HepG2 (cell line): ENCODE data around the gene PRPS1L1. TPM values are rescaled to one million over a fixed set of nuclear protein-coding genes. Genes with fewer than 3 reads are reported as not detected.

Experiments
- ATAC-seq: fragments of 200-7000 bp; cut with Tn5 transposase; 3 replicates; pipeline ENCODE4 v1.9.1; 2020; ENCODE audit warnings: mild to moderate bottlenecking, moderate library complexity
- BruUV-seq: library from RNA; stranded (reverse); fragments of 400-500 nt; replicated peaks from 2 replicates; lab custom pipeline; 2021; lab: Mats Ljungman, UMichigan
- CTCF ChIA-PET: fragments of 300-600 bp; formaldehyde crosslinking; extraction: SDS; loops from one replicate; lab custom pipeline; 2021; ENCODE audit warnings: low total read pairs, inconsistent platforms, low intra/inter-chr PET ratio; lab: Yijun Ruan, JAX
- POLR2A ChIA-PET: fragments of 350-600 bp; sonication (Branson Sonifier 250); formaldehyde crosslinking; loops from one replicate; lab custom pipeline; 2020; ENCODE audit warnings: antibody characterized with exemption, inconsistent platforms; lab: Yijun Ruan, JAX
- DNase-seq: peaks from one replicate; pipeline ENCODE4 v3.0.0-alpha.2; 2015; ENCODE audit warnings: low spot score
- FAIRE-seq: peaks from 3 replicates; lab custom pipeline; 2011; peaks lifted over from hg19 to GRCh38; lab: Jason Lieb, UNC
- H2AFZ ChIP-seq: one replicate; pipeline ENCODE4 v1.6.1; 2011; ENCODE audit warnings: low read length, inconsistent platforms
- H3K27ac ChIP-seq: fragments of 300-600 bp; 3 replicates; pipeline ENCODE4 v1.8.0; 2011; ENCODE audit warnings: mixed run types, mild to moderate bottlenecking, mixed read lengths, low read length, inconsistent platforms; ENCODE audit not compliant: insufficient read depth; ENCODE audit errors: extremely low read length
- H3K27me3 ChIP-seq, 2 experiments: fragments of 200-600 bp in 1 of 2; 2 replicates in 1 of 2; 3 replicates in 1 of 2; pipeline versions ENCODE4 v1.6.0 to v1.8.0; 2011; ENCODE audit warnings: low read length in 2 of 2, mild to moderate bottlenecking in 2 of 2, moderate library complexity in 2 of 2, inconsistent platforms in 1 of 2; ENCODE audit not compliant: insufficient read depth in 2 of 2, control insufficient read depth in 1 of 2
- H3K36me3 ChIP-seq, 2 experiments: fragments of 200-600 bp in 1 of 2; replicated peaks in 1 of 2; 2 replicates in 1 of 2; 3 replicates in 1 of 2; pipeline versions ENCODE4 v1.5.1 to v1.8.0; 2011; ENCODE audit warnings: low read length in 2 of 2, inconsistent platforms in 1 of 2; ENCODE audit not compliant: insufficient read depth in 2 of 2, control insufficient read depth in 1 of 2
- H3K4me1 ChIP-seq: 2 replicates; pipeline ENCODE4 v1.5.1; 2012; ENCODE audit warnings: low read length, inconsistent platforms; ENCODE audit not compliant: insufficient read depth
- H3K4me2 ChIP-seq: 2 replicates; pipeline ENCODE4 v1.6.0; 2011; ENCODE audit warnings: low read depth, low read length, inconsistent platforms
- H3K4me3 ChIP-seq, 3 experiments: fragments of 200-600 bp in 1 of 3; sonication (generic), shearing (Covaris generic) in 1 of 3; replicated peaks in 1 of 3; 2 replicates each; pipeline ENCODE4 v1.5.1; 2011 to 2016; ENCODE audit warnings: low read length in 3 of 3, inconsistent platforms in 2 of 3, low read depth in 2 of 3, mild to moderate bottlenecking in 2 of 3, control low read depth in 1 of 3, mixed read lengths in 1 of 3; ENCODE audit not compliant: insufficient read depth in 1 of 3
- H3K79me2 ChIP-seq: one replicate; pipeline ENCODE4 v1.6.1; 2011; ENCODE audit warnings: low read length, inconsistent platforms; ENCODE audit not compliant: insufficient read depth
- H3K9ac ChIP-seq: 2 replicates; pipeline ENCODE4 v1.6.0; 2011; ENCODE audit warnings: mild to moderate bottlenecking, low read depth, low read length, inconsistent platforms; ENCODE audit not compliant: insufficient read depth
- H3K9me3 ChIP-seq: 2 replicates; pipeline ENCODE4 v1.5.1; 2012; ENCODE audit warnings: mild to moderate bottlenecking, low read length
- H4K20me1 ChIP-seq: 2 replicates; pipeline ENCODE4 v1.6.0; 2011; ENCODE audit warnings: inconsistent platforms, mild to moderate bottlenecking, low read length, moderate library complexity; ENCODE audit not compliant: insufficient read depth
- BRCA1 ChIP-seq: sonication (generic); formaldehyde crosslinking; IDR thresholded peaks from 2 replicates; pipeline ENCODE4 v1.4.0; 2020; ENCODE audit warnings: missing genetic modification reagents
- CERS6 ChIP-seq: sonication (generic); formaldehyde crosslinking; IDR thresholded peaks from 2 replicates; pipeline ENCODE4 v1.5.0; 2020; ENCODE audit warnings: missing genetic modification reagents
- CREBL2 ChIP-seq: sonication (generic); formaldehyde crosslinking; IDR thresholded peaks from 2 replicates; pipeline ENCODE4 v1.8.1; 2023; ENCODE audit warnings: missing genetic modification reagents, mild to moderate bottlenecking, borderline replicate concordance
- HNF1A ChIP-seq, 2 experiments: sonication (generic) in 1 of 2; formaldehyde crosslinking in 1 of 2; IDR thresholded peaks; 2 replicates each; pipeline versions ENCODE4 v1.4.0 to v1.6.1; 2016 to 2020; ENCODE audit warnings: borderline replicate concordance in 1 of 2, low read depth in 1 of 2, mild to moderate bottlenecking in 1 of 2, missing genetic modification reagents in 1 of 2
- HNRNPK ChIP-seq: fragments of 200-400 bp; formaldehyde crosslinking; IDR thresholded peaks from 2 replicates; pipeline ENCODE4 v1.6.1; 2018; ENCODE audit warnings: low read length, low read depth, moderate library complexity, mild to moderate bottlenecking; ENCODE audit not compliant: poor library complexity, severe bottlenecking
- KDM6A ChIP-seq: IDR thresholded peaks from 2 replicates; pipeline ENCODE4 v1.6.1; 2016; ENCODE audit warnings: low read depth
- SOX6 ChIP-seq, 2 experiments: fragments of 450-650 bp in 1 of 2; sonication (generic) in 1 of 2; formaldehyde crosslinking in 1 of 2; IDR thresholded peaks; 2 replicates each; pipeline versions ENCODE4 v1.4.0 to v1.6.1; 2017 to 2020; ENCODE audit warnings: antibody characterized with exemption in 1 of 2, mild to moderate bottlenecking in 1 of 2, missing genetic modification reagents in 1 of 2
- SRSF4 ChIP-seq: fragments of 200-400 bp; formaldehyde crosslinking; IDR thresholded peaks from one replicate; pipeline ENCODE4 v1.6.1; 2018; ENCODE audit warnings: mild to moderate bottlenecking, low read depth, low read length, moderate library complexity; ENCODE audit not compliant: poor library complexity, severe bottlenecking
- ZFP36 ChIP-seq: fragments of 150-350 bp; IDR thresholded peaks from 2 replicates; pipeline ENCODE4 v1.6.1; 2018; ENCODE audit warnings: borderline replicate concordance, low read length, low read depth; ENCODE audit not compliant: partially characterized antibody
- ZNF367 ChIP-seq: sonication (generic); formaldehyde crosslinking; IDR thresholded peaks from 2 replicates; pipeline ENCODE4 v1.4.0; 2020; ENCODE audit warnings: missing genetic modification reagents, borderline replicate concordance
- WGBS: methylation state at CpG from one replicate; pipeline ENCODE4 v1.1.6; 2017; ENCODE audit warnings: low lambda C conversion rate; 5-methylcytosine and 5-hydroxymethylcytosine counted together
- in situ Hi-C: cut with HindIII; loops from 2 replicates; pipeline ENCODE4 v1.10.0; 2017; ENCODE audit warnings: low pct_unique_long_range_greater_than_20kb; ENCODE audit not compliant: extremely low pct_ligation_motif_present
- intact Hi-C: fragments of 100-400 bp; cut with micrococcal nuclease; formaldehyde crosslinking; loops from one replicate; pipeline ENCODE4 v1.10.0; 2022; ENCODE audit not compliant: unreplicated experiment
- polyA plus RNA-seq, 8 experiments: library from polyadenylated mRNA; depleted of rRNA in 3 of 8; stranded (reverse) in 7 of 8; unstranded in 1 of 8; fragments of >200 nt; fragmentation: Illumina TruSeq in 4 of 8; extraction: Trizol in 4 of 8; gene quantifications; 2 replicates each; pipeline versions ENCODE4 v1.2.1 to v1.2.3, GENCODE V29; 2011 to 2016; ENCODE audit warnings: low read depth in 4 of 8, missing spikeins in 1 of 8, mixed read lengths in 1 of 8; ENCODE audit not compliant: insufficient read depth in 1 of 8
- total RNA-seq, 5 experiments: library from RNA; depleted of rRNA; stranded (reverse); fragments of >200 nt; fragmentation: Illumina TruSeq; extraction: Trizol; gene quantifications; 2 replicates each; pipeline ENCODE4 v1.2.3, GENCODE V29; 2016; ENCODE audit warnings: low read depth in 1 of 5
- TF ChIP-seq, protein P1 (sequence below): sonication (generic); formaldehyde crosslinking; IDR thresholded peaks from 2 replicates; pipeline ENCODE4 v1.4.0; 2020; ENCODE audit warnings: mild to moderate bottlenecking, low read depth, missing genetic modification reagents

The PRPS1L1 gene
- total and polyA plus RNA-seq, 2 of the 13 experiments (the other 11 are each of a cell fraction or from before 2014, with no cell fraction given) = not detected

DNA sequence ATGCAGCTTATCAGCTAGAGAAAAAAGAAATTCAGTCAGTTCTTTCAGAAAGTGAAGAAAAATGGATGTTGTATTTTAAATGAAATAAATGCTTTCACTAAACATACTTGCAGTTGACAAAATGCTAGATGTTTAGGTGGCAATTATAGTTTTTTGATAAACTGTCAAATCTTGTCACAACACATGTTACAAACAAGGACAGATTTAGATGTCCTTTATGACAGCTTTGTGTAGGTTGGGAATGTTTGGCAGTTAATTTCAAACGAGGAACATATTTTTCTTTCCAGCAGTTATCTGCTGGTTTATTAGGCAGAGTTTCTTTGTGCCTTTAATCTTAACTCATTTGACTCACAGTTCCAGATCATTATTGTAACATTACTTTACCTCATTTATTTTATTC is 3.1 kb upstream of the PRPS1L1 start:
- Histone ChIP-seq H3K9me3 (no peaks in the 10 kb centered on the region), H3K4me1 (no peaks in the 10 kb centered on the region), H3K36me3 (no peaks in the 10 kb centered on the region), H3K27me3 (no peaks in the 10 kb centered on the region), H3K9ac (no peak overlapping the region), H3K4me2 (no peak overlapping the region), H3K79me2 (no peaks in the 10 kb centered on the region), H4K20me1 (no peaks in the 10 kb centered on the region), H2AFZ (no peak overlapping the region), H3K4me3 (no peak overlapping the region), H3K27ac (no peak overlapping the region)
- BruUV-seq = no TSS peak
- POLR2A ChIA-PET = no interaction called here
- intact Hi-C loops (no loop called here), in situ Hi-C loops (no loop called here)
- ATAC-seq (no peak), DNase-seq (no peak), FAIRE-seq (no peak)
- WGBS = 0% methylated on average over 1 of the region's 1 CpG
- TF ChIP-seq ZFP36 = no peak
- TF ChIP-seq HNF1A (IDR thresholded peaks at IDR 0.05; ENCODE audit: low read depth) = no peak
- no peak for TF ChIP-seq HNF1A (CRISPR knock-in tag; IDR thresholded peaks at IDR 0.05; ENCODE audit: borderline replicate concordance)
- no peak for TF ChIP-seq HNRNPK
- TF ChIP-seq SOX6 (IDR thresholded peaks at IDR 0.05) = no peak
- no peak for TF ChIP-seq SOX6 (CRISPR knock-in tag; IDR thresholded peaks at IDR 0.05)
- TF ChIP-seq CERS6 (CRISPR knock-in tag) = no peak
- TF ChIP-seq ZNF367 = no peak
- TF ChIP-seq, protein P1, sequence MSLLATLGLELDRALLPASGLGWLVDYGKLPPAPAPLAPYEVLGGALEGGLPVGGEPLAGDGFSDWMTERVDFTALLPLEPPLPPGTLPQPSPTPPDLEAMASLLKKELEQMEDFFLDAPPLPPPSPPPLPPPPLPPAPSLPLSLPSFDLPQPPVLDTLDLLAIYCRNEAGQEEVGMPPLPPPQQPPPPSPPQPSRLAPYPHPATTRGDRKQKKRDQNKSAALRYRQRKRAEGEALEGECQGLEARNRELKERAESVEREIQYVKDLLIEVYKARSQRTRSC = no peak
- TF ChIP-seq CREBL2 (CRISPR knock-in tag) = no peak
- no peak for TF ChIP-seq KDM6A (CRISPR knock-in tag)
- TF ChIP-seq BRCA1 = no peak
- TF ChIP-seq SRSF4 = no peak
- CTCF ChIA-PET = no interaction called here
